A673 (cell line): ENCODE results near the gene ATF2. TPM values are rescaled to one million over a fixed set of nuclear protein-coding genes. Genes with fewer than 3 reads are reported as not detected.
A peak's percentile ranks its signal among the peaks of the same experiment; 100 is the strongest.

Source experiments
- BruUV-seq: library from RNA; stranded (reverse); fragments of 400-500 nt; replicated peaks from 2 replicates; lab custom pipeline; 2021; lab: Mats Ljungman, UMichigan
- CTCF ChIA-PET: fragments of 300-600 bp; sonication (Branson Sonifier 250); formaldehyde crosslinking; loops from one replicate; lab custom pipeline; 2022; ENCODE audit warnings: antibody characterized with exemption; lab: Charles Lee
- POLR2A ChIA-PET: fragments of 300-600 bp; sonication (Branson Sonifier 250); formaldehyde crosslinking; loops from one replicate; lab custom pipeline; 2022; ENCODE audit warnings: antibody characterized with exemption; ENCODE audit not compliant: low non-redundant PET; lab: Charles Lee
- DNase-seq: peaks from one replicate; pipeline ENCODE4 v3.0.0-alpha.2; 2015; ENCODE audit warnings: low spot score
- H3K27ac ChIP-seq: fragments of 200-600 bp; sonication (generic); 2 replicates; pipeline ENCODE4 v1.5.1; 2016; ENCODE audit warnings: mixed run types, low read depth, mild to moderate bottlenecking, mixed read lengths, antibody characterized with exemption, low read length; ENCODE audit not compliant: poor library complexity, severe bottlenecking
- H3K27me3 ChIP-seq: fragments of 200-600 bp; sonication (generic); replicated peaks from 2 replicates; pipeline ENCODE4 v1.6.1; 2017; ENCODE audit warnings: mixed run types, low read depth, mild to moderate bottlenecking, mixed read lengths, antibody characterized with exemption, low read length; ENCODE audit not compliant: insufficient read depth, poor library complexity
- H3K36me3 ChIP-seq: fragments of 200-600 bp; sonication (generic); 2 replicates; pipeline ENCODE4 v1.6.1; 2016; ENCODE audit warnings: mixed run types, mild to moderate bottlenecking, mixed read lengths, antibody characterized with exemption, low read length; ENCODE audit not compliant: insufficient read depth, poor library complexity, severe bottlenecking
- H3K4me1 ChIP-seq: fragments of 200-600 bp; sonication (generic); 2 replicates; pipeline ENCODE4 v1.6.1; 2017; ENCODE audit warnings: mixed run types, mild to moderate bottlenecking, mixed read lengths, antibody characterized with exemption, low read length; ENCODE audit not compliant: insufficient read depth, poor library complexity, severe bottlenecking
- H3K4me3 ChIP-seq: fragments of 200-600 bp; sonication (generic); 2 replicates; pipeline ENCODE4 v1.5.1; 2016; ENCODE audit warnings: low read depth, mixed run types, mild to moderate bottlenecking, mixed read lengths, low read length; ENCODE audit not compliant: poor library complexity, severe bottlenecking
- H3K9me3 ChIP-seq: fragments of 200-600 bp; sonication (generic); 2 replicates; pipeline ENCODE4 v1.6.1; 2016; ENCODE audit warnings: mixed run types, low read depth, mild to moderate bottlenecking, mixed read lengths, antibody characterized with exemption, low read length; ENCODE audit not compliant: poor library complexity, severe bottlenecking
- EZH2 ChIP-seq: fragments of 200-600 bp; sonication (generic); IDR thresholded peaks from 2 replicates; pipeline ENCODE4 v1.6.1; 2017; ENCODE audit warnings: borderline replicate concordance, low read depth, mild to moderate bottlenecking, mixed read lengths, antibody characterized with exemption, low read length; ENCODE audit not compliant: poor library complexity, severe bottlenecking
- intact Hi-C: fragments of 100-400 bp; cut with micrococcal nuclease; formaldehyde crosslinking; loops from one replicate; pipeline ENCODE4 v1.10.0; 2022; ENCODE audit not compliant: unreplicated experiment
- total RNA-seq: library from RNA; stranded (reverse); gene quantifications from 2 replicates; pipeline ENCODE4 v1.2.3, GENCODE V29; 2021
- TF ChIP-seq, protein P1 (sequence below): fragments of 300-800, 200-600 bp; sonication (generic); conservative IDR thresholded peaks from 2 replicates; pipeline ENCODE4 v1.5.1; 2017; ENCODE audit warnings: low read depth, mild to moderate bottlenecking, antibody characterized with exemption, low read length, moderate library complexity, mixed read lengths

ATF2 gene
- total RNA-seq, 1 experiment from 2014 or later, result 50.3 TPM

DNA sequence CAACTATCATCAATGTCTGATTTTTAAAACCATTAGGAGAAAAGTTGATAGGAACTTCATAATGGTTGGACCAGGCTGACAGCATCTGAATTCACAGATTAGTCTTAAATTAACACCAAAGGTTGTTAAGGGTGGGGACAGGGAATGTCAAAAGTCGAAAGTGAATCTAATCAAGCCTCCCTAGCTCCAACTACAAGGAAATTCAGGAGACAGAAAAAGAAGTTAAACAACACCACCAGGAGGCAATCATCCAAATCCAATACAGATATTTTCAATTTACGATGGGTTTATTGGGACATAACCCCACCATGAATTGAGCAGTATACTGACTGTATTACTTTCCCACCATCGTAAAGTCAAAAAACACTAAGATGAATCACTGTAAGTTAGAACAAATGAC is 32.8 kb downstream of the ATF2 start:
- CTCF ChIA-PET, result interaction anchor here (0.6 kb wide), 1 partner anchor 19 kb away, joined by 3 read pairs; no protein-coding TSS in a partner anchor
- POLR2A ChIA-PET, result no interaction called here
- no peaks in the 10 kb centered on the region for H3K27me3 ChIP-seq
- H3K4me1 ChIP-seq, result peaks cover 21% of the 10 kb centered on the region
- intact Hi-C loops, result no loop called here
- H3K27ac ChIP-seq, result no peak overlapping the region
- no peak overlapping the region for H3K4me3 ChIP-seq
- H3K36me3 ChIP-seq, result no peaks in the 10 kb centered on the region
- no TSS peak for BruUV-seq
- no peak for DNase-seq
- TF ChIP-seq, protein P1, sequence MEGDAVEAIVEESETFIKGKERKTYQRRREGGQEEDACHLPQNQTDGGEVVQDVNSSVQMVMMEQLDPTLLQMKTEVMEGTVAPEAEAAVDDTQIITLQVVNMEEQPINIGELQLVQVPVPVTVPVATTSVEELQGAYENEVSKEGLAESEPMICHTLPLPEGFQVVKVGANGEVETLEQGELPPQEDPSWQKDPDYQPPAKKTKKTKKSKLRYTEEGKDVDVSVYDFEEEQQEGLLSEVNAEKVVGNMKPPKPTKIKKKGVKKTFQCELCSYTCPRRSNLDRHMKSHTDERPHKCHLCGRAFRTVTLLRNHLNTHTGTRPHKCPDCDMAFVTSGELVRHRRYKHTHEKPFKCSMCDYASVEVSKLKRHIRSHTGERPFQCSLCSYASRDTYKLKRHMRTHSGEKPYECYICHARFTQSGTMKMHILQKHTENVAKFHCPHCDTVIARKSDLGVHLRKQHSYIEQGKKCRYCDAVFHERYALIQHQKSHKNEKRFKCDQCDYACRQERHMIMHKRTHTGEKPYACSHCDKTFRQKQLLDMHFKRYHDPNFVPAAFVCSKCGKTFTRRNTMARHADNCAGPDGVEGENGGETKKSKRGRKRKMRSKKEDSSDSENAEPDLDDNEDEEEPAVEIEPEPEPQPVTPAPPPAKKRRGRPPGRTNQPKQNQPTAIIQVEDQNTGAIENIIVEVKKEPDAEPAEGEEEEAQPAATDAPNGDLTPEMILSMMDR, result 0 out of 2 replicates have a peak, but pooled peaks have one; percentile 18
- TF ChIP-seq EZH2, result no peak
- H3K9me3 ChIP-seq, result no peaks in the 10 kb centered on the region

DNA sequence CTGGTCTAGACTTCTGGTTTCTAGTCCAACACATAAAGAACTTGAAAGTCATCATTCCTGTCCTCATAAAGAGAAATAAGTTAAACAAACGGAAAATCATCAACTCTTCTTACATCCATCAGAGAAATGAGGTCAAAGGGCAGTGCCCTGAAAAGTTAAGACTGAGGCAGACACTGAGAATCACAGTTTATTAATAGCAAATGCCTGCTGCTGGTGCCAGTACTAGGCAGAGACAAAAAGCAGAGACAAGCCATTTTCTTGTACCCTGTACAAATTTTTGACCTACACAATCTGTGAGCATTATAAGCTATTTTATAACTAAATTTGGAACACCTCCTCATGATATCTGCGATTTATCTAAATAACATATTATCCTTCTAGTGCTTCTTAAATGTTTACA is 36.8 kb downstream of the ATF2 start:
- no peak for DNase-seq
- intact Hi-C loops, result no loop called here
- ChIA-PET POLR2A (no interaction called here), CTCF (no interaction called here)
- H3K36me3 ChIP-seq, result peaks cover 28% of the 10 kb centered on the region
- H3K27me3 ChIP-seq, result no peaks in the 10 kb centered on the region
- no peak overlapping the region for H3K27ac ChIP-seq
- TF ChIP-seq, protein P1, result no peak
- no peak for TF ChIP-seq EZH2
- no peak overlapping the region for H3K4me3 ChIP-seq
- no peaks in the 10 kb centered on the region for H3K9me3 ChIP-seq
- H3K4me1 ChIP-seq, result peaks cover 9% of the 10 kb centered on the region
- no TSS peak for BruUV-seq

DNA sequence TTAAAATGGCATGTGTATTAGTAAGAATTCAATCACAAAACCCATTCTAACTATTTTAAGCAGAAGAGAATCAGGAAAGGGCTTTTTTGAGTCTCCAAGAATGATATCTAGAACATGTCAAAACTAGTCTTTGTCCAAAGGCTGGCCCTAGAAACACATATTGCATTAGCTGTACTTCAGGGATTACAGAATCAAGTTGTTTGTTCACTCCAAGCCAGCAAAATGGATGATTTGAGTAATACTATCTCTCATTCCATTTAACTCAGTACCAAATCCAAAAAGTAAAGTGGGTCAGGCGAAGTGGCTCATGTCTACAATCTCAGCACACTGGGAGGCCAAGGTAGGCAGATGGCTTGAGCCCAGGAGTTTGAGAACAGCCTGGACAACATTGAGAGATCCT is 41.3 kb downstream of the ATF2 start:
- intact Hi-C loops, result no loop called here
- POLR2A ChIA-PET, result no interaction called here
- CTCF ChIA-PET, result no interaction called here

More for the DNA sequence above, 41.3 kb downstream of the ATF2 start:
- H3K4me3 ChIP-seq, result no peak overlapping the region
- BruUV-seq, result no TSS peak
- H3K9me3 ChIP-seq, result no peaks in the 10 kb centered on the region
- no peak overlapping the region for H3K27ac ChIP-seq
- no peaks in the 10 kb centered on the region for H3K4me1 ChIP-seq
- H3K36me3 ChIP-seq, result peaks cover 33% of the 10 kb centered on the region
- no peak for TF ChIP-seq EZH2
- TF ChIP-seq, protein P1, result no peak
- no peak for DNase-seq
- H3K27me3 ChIP-seq, result no peaks in the 10 kb centered on the region
